Retinal pigment epithelial cell (primary cell): ENCODE results near the gene HLA-A.
"Not testable (repeated sequence)": the region's sequence is repeated elsewhere in the genome, so short reads cannot be mapped to it uniquely, and the experiment has no call there.

Experiments used
- DNase-seq: peaks from one replicate; pipeline ENCODE4 v3.0.0-alpha.2; 2010; ENCODE audit warnings: low read depth
- H3K4me3 ChIP-seq: 2 replicates; pipeline ENCODE4 v1.5.1; 2011; ENCODE audit warnings: mild to moderate bottlenecking, low read length, control low read depth, moderate library complexity
- CTCF ChIP-seq: conservative IDR thresholded peaks from 2 replicates; pipeline ENCODE4 v1.5.1; 2011; ENCODE audit warnings: low read depth, low read length, control low read depth, inconsistent platforms

The HLA-A gene

GRCh38 chr6:29976588-29977424 is 34.5 kb downstream of the HLA-A start:
- H3K4me3 ChIP-seq, result peak overlapping the region; percentile 62
- peak; percentile 42 for TF ChIP-seq CTCF
- DNase-seq, result peak; percentile 24

GRCh38 chr6:29977425-29977727 is 35.0 kb downstream of the HLA-A start:
- H3K4me3 ChIP-seq, result peak overlapping the region; percentile 62
- no peak for DNase-seq
- no peak for TF ChIP-seq CTCF

GRCh38 chr6:29980013-29980412 is 37.7 kb downstream of the HLA-A start:
- H3K4me3 ChIP-seq, DNase-seq: not testable (repeated sequence)

- no peak for DNase-seq
- no peak overlapping the region for H3K4me3 ChIP-seq
- no peak for TF ChIP-seq CTCF
These were observed 38.2 kb downstream of the HLA-A start for GRCh38 chr6:29980511-29980910.

- TF ChIP-seq CTCF, result no peak
- no peak for DNase-seq
- H3K4me3 ChIP-seq, result no peak overlapping the region
These were observed 39.0 kb downstream of the HLA-A start for GRCh38 chr6:29981211-29981812.

GRCh38 chr6:29982097-29982496 is 39.8 kb downstream of the HLA-A start:
- TF ChIP-seq CTCF, result no peak
- DNase-seq, result no peak
- H3K4me3 ChIP-seq, result no peak overlapping the region

- no peak for TF ChIP-seq CTCF
- DNase-seq, result no peak
- H3K4me3 ChIP-seq, result no peak overlapping the region
These were observed 41.9 kb downstream of the HLA-A start for GRCh38 chr6:29984232-29984631.
